ENCODE measurements around the gene TFIP11.

The TFIP11 gene

DNA sequence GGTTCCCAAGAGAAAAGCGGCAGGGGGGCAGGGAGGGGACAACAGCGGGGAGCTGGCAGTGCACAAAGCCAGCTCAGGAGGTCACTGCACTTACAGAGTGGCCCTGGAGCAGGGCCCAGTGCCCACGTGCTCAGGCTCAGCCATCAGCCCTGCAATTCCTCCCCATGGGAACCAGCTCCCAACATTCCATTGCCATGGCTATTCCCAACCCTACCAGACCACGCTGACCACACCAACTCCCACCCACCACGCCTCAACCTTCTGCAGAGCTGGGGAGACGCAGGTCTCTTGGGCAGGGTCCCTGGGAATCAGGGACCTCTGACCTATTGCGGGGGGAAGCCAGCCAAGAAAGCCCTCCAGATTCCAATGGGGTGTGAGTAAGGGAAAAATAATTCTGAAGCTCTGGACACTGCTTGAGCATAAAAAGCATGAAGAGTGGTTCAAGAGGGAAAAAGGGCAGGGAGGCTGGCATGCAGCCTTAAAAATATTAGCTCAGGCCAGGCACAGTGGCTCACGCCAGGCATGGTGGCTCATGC, 38.3 kb upstream of the TFIP11 start:
- no peak for DNase-seq (ENCODE audit: low read depth)
- no peak overlapping the region for H3K4me3 ChIP-seq (ENCODE audit: low read depth, low read length)
- TF ChIP-seq, protein P1, sequence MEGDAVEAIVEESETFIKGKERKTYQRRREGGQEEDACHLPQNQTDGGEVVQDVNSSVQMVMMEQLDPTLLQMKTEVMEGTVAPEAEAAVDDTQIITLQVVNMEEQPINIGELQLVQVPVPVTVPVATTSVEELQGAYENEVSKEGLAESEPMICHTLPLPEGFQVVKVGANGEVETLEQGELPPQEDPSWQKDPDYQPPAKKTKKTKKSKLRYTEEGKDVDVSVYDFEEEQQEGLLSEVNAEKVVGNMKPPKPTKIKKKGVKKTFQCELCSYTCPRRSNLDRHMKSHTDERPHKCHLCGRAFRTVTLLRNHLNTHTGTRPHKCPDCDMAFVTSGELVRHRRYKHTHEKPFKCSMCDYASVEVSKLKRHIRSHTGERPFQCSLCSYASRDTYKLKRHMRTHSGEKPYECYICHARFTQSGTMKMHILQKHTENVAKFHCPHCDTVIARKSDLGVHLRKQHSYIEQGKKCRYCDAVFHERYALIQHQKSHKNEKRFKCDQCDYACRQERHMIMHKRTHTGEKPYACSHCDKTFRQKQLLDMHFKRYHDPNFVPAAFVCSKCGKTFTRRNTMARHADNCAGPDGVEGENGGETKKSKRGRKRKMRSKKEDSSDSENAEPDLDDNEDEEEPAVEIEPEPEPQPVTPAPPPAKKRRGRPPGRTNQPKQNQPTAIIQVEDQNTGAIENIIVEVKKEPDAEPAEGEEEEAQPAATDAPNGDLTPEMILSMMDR (IDR thresholded peaks at IDR 0.05; ENCODE audit: low read depth, low read length): no peak
- no peak for TF ChIP-seq MYC (IDR thresholded peaks at IDR 0.05; ENCODE audit: low read depth, low read length)
- TF ChIP-seq, protein P2, sequence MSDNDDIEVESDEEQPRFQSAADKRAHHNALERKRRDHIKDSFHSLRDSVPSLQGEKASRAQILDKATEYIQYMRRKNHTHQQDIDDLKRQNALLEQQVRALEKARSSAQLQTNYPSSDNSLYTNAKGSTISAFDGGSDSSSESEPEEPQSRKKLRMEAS (IDR thresholded peaks at IDR 0.05; ENCODE audit: low read depth, low read length): no peak
- no peak for TF ChIP-seq POLR2A (IDR thresholded peaks at IDR 0.05; ENCODE audit: extremely low read depth, insufficient read length)

DNA sequence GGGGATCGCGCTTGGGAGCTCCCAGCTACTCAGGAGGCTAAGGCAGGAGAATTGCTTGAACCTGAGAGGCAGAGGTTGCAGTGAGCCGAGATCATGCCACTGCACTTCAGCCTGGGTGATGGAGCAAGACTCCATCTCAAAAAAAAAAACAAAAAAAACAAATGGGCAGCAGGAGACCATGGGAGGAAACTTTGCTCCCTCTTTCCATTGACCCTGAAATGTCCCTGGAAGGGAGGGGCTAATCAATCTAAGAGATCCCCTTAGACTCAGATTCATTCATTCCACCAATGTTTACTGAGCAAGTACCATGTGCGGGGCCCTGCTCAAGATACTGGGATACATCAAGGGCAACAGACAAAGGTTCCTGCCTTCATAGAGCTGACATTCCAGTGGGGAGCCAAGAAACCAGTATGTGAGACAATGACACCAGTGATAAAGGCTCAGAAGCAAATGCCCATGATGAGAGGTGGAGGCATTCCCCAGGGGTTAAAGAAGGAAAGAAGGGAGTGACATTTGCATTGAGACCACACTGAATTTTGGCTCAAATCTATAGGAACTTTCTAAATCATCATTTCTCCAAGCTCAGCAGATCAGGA, 37.7 kb upstream of the TFIP11 start:
- DNase-seq (ENCODE audit: low read depth): no peak
- TF ChIP-seq, protein P1 (IDR thresholded peaks at IDR 0.05; ENCODE audit: low read depth, low read length): no peak
- TF ChIP-seq POLR2A (IDR thresholded peaks at IDR 0.05; ENCODE audit: extremely low read depth, insufficient read length) (no peak), MYC (IDR thresholded peaks at IDR 0.05; ENCODE audit: low read depth, low read length) (no peak)
- TF ChIP-seq, protein P2 (IDR thresholded peaks at IDR 0.05; ENCODE audit: low read depth, low read length): no peak
- no peak overlapping the region for H3K4me3 ChIP-seq (ENCODE audit: low read depth, low read length)

DNA sequence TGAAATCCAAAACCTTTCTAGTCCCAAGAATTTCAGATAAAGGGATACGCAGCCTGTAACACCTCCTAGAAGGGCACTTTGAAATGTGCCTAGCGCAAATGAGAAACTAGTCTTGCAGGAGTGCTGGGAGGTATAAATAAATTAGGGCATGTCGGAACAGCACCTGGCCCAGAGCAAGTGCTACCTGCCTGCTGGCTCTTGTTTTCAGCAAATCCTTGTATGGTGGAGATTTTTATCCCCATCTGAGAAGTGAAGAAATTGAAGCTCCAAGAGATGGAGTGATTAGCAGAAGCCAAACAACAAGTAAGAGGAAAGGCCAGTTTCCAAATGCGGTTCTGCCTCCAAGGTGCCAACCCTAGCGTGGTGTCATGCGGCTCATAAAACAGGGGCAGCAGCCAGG, 36.7 kb upstream of the TFIP11 start:
- DNase-seq (ENCODE audit: low read depth): no peak
- no peak for TF ChIP-seq POLR2A (IDR thresholded peaks at IDR 0.05; ENCODE audit: extremely low read depth, insufficient read length)
- TF ChIP-seq, protein P2 (IDR thresholded peaks at IDR 0.05; ENCODE audit: low read depth, low read length): no peak
- TF ChIP-seq, protein P1 (IDR thresholded peaks at IDR 0.05; ENCODE audit: low read depth, low read length): no peak
- no peak for TF ChIP-seq MYC (IDR thresholded peaks at IDR 0.05; ENCODE audit: low read depth, low read length)
- H3K4me3 ChIP-seq (ENCODE audit: low read depth, low read length): no peak overlapping the region

DNA sequence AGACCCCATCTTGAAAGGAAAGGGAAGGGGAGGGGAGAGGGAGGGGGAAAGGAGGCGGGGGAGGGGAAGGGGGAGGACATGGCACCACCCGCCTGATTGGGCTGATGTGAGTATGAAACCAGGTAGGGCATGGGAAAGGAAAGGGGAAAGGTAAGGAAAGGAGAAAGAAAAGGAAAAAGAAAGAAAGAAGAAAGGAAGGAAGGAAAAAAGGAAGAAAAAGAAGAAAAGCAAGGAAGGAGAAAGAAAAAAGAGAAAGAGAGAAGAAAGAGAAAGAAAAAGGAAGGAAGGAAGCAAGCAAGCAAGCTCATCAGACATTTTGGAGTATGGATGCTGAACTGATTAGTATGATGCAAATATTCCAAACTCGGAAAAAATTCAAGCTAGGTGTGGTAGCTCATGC, 36.0 kb upstream of the TFIP11 start:
- no peak for TF ChIP-seq POLR2A (IDR thresholded peaks at IDR 0.05; ENCODE audit: extremely low read depth, insufficient read length)
- TF ChIP-seq, protein P1 (IDR thresholded peaks at IDR 0.05; ENCODE audit: low read depth, low read length): no peak
- TF ChIP-seq, protein P2 (IDR thresholded peaks at IDR 0.05; ENCODE audit: low read depth, low read length): no peak
- no peak for TF ChIP-seq MYC (IDR thresholded peaks at IDR 0.05; ENCODE audit: low read depth, low read length)
- no peak for DNase-seq (ENCODE audit: low read depth)

DNA sequence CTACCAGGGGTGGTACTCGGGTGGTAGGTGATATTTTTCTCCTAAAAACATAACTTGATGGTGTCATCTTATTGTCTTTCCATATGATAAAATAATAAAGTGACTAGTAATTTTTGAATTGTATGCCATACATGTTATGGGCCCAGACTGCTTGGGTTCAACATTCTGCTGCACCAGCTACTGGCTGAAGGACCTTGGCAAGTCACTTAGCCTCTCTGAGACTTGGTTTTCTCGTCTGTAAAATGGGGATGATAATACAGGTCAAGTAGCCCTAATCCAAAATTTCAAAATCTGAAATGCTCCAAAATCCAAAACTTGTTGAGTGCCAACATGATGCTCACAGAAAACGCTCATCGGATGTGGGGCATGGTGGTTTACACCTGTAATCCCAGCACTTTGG, 35.6 kb upstream of the TFIP11 start:
- no peak for TF ChIP-seq POLR2A (IDR thresholded peaks at IDR 0.05; ENCODE audit: extremely low read depth, insufficient read length)
- TF ChIP-seq, protein P1 (IDR thresholded peaks at IDR 0.05; ENCODE audit: low read depth, low read length): no peak
- no peak for TF ChIP-seq MYC (IDR thresholded peaks at IDR 0.05; ENCODE audit: low read depth, low read length)
- TF ChIP-seq, protein P2 (IDR thresholded peaks at IDR 0.05; ENCODE audit: low read depth, low read length): no peak
- no peak overlapping the region for H3K4me3 ChIP-seq (ENCODE audit: low read depth, low read length)
- DNase-seq (ENCODE audit: low read depth): no peak

More for the DNA sequence above, 36.0 kb upstream of the TFIP11 start:
- H3K4me3 ChIP-seq (ENCODE audit: low read depth, low read length): no peak overlapping the region

All from NB4 (cell line).